Stomach smooth muscle (tissue), 2 donors: ENCODE results near the gene MYL6B.

Experiments used
- H3K27ac ChIP-seq: one replicate; pipeline ENCODE4 v1.7.0; 2013; ENCODE audit warnings: mild to moderate bottlenecking, low read length, inconsistent platforms
- H3K27me3 ChIP-seq, 2 donors: one replicate each; pipeline ENCODE4 v1.7.0; 2013; ENCODE audit warnings: low read length in 2 of 2; ENCODE audit not compliant: insufficient read depth in 2 of 2, control insufficient read depth in 1 of 2
- H3K36me3 ChIP-seq, 2 donors: one replicate each; pipeline ENCODE4 v1.7.0; 2013; ENCODE audit warnings: low read length in 2 of 2; ENCODE audit not compliant: control insufficient read depth in 2 of 2, insufficient read depth in 2 of 2
- H3K4me1 ChIP-seq: one replicate; pipeline ENCODE4 v1.7.0; 2013; ENCODE audit warnings: low read length; ENCODE audit not compliant: control insufficient read depth, insufficient read depth
- H3K4me3 ChIP-seq, 2 donors: one replicate each; pipeline ENCODE4 v1.7.0; 2013; ENCODE audit warnings: low read length in 2 of 2
- H3K9ac ChIP-seq, 2 donors: one replicate each; pipeline ENCODE4 v1.7.0; 2013; ENCODE audit warnings: low read length in 2 of 2, mild to moderate bottlenecking in 1 of 2
- H3K9me3 ChIP-seq, 2 donors: one replicate each; pipeline ENCODE4 v1.7.0; 2013; ENCODE audit warnings: low read length in 2 of 2; ENCODE audit not compliant: control insufficient read depth in 2 of 2
- donor health status: healthy.
- donor health status: Pancreatic carcinoma.

MYL6B gene

GRCh38 chr12:56124133-56124532, 28.3 kb upstream of the MYL6B start:
- peak overlapping the region; percentile 42 for H3K27ac ChIP-seq
- H3K9ac ChIP-seq: peak overlapping the region; percentile 29
- no peaks in the 10 kb centered on the region for H3K9me3 ChIP-seq
- H3K27me3 ChIP-seq: no peaks in the 10 kb centered on the region
- peaks cover 73% of the 10 kb centered on the region for H3K4me1 ChIP-seq
- no peak overlapping the region for H3K4me3 ChIP-seq
- H3K36me3 ChIP-seq: peaks cover 9 to 16% of the 10 kb centered on the region in 2 donors

DNA sequence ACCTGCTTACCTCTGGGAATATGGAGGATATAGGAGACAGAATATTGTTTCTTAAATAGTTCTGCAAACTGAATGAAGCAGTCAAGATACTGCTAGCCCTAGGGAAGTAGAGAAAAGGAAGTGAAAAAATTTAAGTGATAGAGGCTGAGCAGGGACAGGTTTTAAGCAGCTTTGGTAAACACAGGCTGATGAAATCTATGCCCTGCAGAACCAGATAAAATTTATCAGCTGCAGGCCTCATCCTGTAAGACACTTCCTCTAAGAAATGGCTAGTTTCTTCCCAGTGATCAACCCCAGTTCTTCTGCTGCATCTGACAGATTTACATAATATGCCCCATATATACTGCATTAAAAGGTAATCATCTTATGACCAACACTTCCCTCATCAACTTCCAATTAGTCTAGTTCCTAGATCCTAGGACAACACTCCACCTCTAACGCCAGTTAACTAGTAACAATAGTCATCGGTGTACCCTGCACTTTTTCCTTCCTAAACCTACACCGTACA, 25.6 kb upstream of the MYL6B start:
- H3K4me1 ChIP-seq: peaks cover 59% of the 10 kb centered on the region

DNA sequence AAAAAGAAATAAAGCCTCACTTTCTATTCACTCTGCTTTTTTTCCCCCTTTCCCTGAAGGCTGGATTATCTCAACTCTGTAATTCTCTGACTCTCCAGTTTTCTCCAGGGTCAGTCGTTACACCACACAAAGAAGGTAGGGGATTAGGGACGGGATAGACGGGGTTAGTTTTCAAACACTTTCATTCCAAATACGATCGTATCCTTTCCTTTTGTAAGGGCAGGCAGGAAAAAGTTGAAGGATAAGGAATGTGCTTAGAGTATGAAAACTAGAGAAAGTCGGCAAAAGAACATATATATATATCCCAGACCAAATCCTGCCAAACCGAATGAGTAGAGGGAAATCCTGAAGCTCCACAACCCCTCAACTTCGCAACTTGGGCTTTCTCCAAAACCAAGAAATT, 24.9 kb upstream of the MYL6B start:
- peak overlapping the region; percentile 83 for H3K27ac ChIP-seq
- no peaks in the 10 kb centered on the region for H3K9me3 ChIP-seq
- peak overlapping the region; percentile 65 to 81 for H3K9ac ChIP-seq
- no peaks in the 10 kb centered on the region for H3K27me3 ChIP-seq
- H3K36me3 ChIP-seq: peaks cover 19 to 25% of the 10 kb centered on the region in 2 donors
- peaks cover 52% of the 10 kb centered on the region for H3K4me1 ChIP-seq
- H3K4me3 ChIP-seq: peak overlapping the region; percentile 65 to 95

More for the DNA sequence above, 25.6 kb upstream of the MYL6B start:
- Histone ChIP-seq H3K27ac (peak overlapping the region; percentile 83), H3K9me3 (no peaks in the 10 kb centered on the region), H3K9ac (peak overlapping the region; percentile 65 to 81), H3K27me3 (no peaks in the 10 kb centered on the region), H3K4me3 (peak overlapping the region; percentile 65 to 95), H3K36me3 (peaks cover 12 to 19% of the 10 kb centered on the region in 2 donors)

DNA sequence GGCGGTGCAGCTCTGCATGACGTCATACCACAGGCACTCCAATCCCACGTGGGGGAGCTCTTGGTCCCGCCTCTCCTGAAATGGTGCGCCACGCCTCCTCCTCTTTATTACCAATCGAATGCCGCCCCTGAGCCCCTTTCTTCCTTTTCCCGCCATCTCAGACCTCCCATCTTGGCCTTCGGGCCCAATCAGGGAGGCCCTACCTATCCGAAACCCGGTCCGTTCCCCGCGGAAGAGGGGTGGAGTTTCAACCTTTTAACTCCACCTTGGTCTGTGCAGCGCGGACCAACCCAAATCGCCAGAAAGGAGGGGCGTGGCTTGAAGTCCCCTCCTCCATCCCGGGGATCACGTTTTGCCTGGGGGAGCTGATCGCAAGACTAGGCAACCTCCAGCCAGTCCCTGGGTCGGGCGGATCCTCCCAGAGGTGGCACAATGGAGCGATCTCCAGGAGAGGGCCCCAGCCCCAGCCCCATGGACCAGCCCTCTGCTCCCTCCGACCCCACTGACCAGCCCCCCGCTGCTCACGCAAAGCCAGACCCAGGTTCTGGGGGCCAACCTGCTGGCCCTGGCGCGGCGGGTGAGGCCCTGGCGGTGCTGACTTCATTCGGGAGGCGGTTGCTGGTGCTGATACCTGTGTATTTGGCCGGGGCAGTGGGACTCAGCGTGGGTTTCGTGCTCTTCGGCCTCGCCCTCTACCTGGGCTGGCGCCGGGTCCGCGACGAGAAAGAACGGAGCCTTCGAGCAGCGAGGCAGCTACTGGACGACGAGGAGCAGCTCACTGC, 24.3 kb upstream of the MYL6B start, which contains the start of gene ESYT1:
TSS of gene ESYT1 (plus strand) at position 380 of the 782 bp plus-strand sequence. CDS start at position 433, 53 bp downstream.
- H3K27me3 ChIP-seq: no peaks in the 10 kb centered on the region
- H3K36me3 ChIP-seq: peaks cover 21 to 28% of the 10 kb centered on the region in 2 donors
- H3K9me3 ChIP-seq: no peaks in the 10 kb centered on the region
- H3K4me3 ChIP-seq: peak within 1 kb of the TSS; percentile 94 to 95
- peaks cover 46% of the 10 kb centered on the region for H3K4me1 ChIP-seq
- peak within 1 kb of the TSS; percentile 80 to 92 for H3K9ac ChIP-seq
- H3K27ac ChIP-seq: peak within 1 kb of the TSS; percentile 83

- no peaks in the 10 kb centered on the region for H3K27me3 ChIP-seq
- H3K9ac ChIP-seq: peak overlapping the region; percentile 80 to 92
- peaks cover 42% of the 10 kb centered on the region for H3K4me1 ChIP-seq
- H3K4me3 ChIP-seq: peak overlapping the region; percentile 94 to 95
- peak overlapping the region; percentile 80 for H3K27ac ChIP-seq
- no peaks in the 10 kb centered on the region for H3K9me3 ChIP-seq
- peaks cover 28 to 34% of the 10 kb centered on the region in 2 donors for H3K36me3 ChIP-seq
These were observed 23.6 kb upstream of the MYL6B start for GRCh38 chr12:56128670-56129205.

DNA sequence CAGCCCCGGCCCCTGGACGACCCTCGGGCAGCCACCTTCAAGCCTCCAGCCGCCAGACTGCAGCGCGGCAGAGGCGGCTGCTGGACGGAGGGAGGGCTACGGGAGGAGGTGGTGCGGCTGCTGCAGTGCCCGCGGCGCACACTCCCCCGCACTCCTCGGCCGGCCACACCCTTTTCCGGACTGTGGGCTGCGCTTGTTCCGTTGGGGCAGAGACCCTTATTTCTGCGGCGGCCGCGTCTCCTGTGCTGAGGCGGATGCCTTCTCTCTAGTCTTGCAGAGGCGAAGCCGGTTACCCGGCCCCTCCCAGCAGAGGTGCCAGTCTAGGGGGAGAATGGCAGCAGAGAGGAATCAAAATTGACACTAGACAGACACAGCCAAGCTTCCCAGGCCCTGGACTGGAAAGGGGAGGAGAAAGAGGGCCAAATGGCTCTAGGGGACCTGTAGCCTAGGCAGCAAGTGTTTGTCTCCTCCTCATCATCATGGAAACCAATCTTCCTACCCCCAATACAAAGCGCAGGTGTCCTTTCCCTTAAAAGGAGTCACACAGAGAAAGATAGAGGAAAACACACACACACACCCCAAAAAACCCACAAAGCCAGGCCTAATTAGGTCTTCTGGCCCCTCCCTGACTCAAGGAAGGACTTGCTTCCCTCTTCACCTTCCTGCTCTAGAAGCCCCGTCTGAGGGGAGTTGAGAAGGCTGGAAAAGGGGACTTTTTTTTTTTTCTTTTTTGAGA, 23.0 kb upstream of the MYL6B start:
- peaks cover 36% of the 10 kb centered on the region for H3K4me1 ChIP-seq
- H3K27ac ChIP-seq: peak overlapping the region; percentile 80
- peak overlapping the region; percentile 94 to 95 for H3K4me3 ChIP-seq
- H3K27me3 ChIP-seq: no peaks in the 10 kb centered on the region
- H3K9ac ChIP-seq: peak overlapping the region; percentile 80 to 92
- H3K36me3 ChIP-seq: peaks cover 34 to 38% of the 10 kb centered on the region in 2 donors
- no peaks in the 10 kb centered on the region for H3K9me3 ChIP-seq

- Histone ChIP-seq H3K9me3 (no peaks in the 10 kb centered on the region), H3K27me3 (no peaks in the 10 kb centered on the region), H3K36me3 (peaks cover 37 to 40% of the 10 kb centered on the region in 2 donors), H3K9ac (peak overlapping the region; percentile 80 to 92), H3K4me3 (peak overlapping the region; percentile 94 to 95), H3K27ac (peak overlapping the region; percentile 80), H3K4me1 (peaks cover 34% of the 10 kb centered on the region)
These were observed 22.4 kb upstream of the MYL6B start for GRCh38 chr12:56129942-56130495.

- Histone ChIP-seq H3K9ac (no peak overlapping the region), H3K9me3 (no peaks in the 10 kb centered on the region), H3K36me3 (peaks cover 37 to 40% of the 10 kb centered on the region in 2 donors), H3K27ac (peak overlapping the region; percentile 80), H3K4me1 (peaks cover 28% of the 10 kb centered on the region), H3K4me3 (no peak overlapping the region), H3K27me3 (no peaks in the 10 kb centered on the region)
These were observed 21.5 kb upstream of the MYL6B start for GRCh38 chr12:56130876-56131275.

DNA sequence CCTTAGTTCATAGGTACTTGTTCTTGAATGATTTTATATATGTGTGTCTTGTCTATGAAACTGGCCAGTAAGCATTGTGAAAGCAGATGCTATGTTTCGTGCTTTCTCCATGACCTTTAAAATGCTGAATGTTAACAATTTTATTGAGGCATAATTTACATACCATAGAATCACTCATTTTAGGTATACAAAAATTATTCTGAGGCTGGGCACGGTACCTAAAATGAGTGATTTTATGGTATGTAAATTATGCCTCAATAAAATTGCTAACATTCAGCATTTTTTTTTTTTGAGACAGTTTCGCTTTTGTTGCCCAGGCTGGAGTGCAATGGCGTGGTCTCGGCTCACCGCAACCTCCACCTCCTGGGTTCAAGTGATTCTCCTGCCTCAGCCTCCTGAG, 17.5 kb upstream of the MYL6B start:
- H3K27ac ChIP-seq: no peak overlapping the region
- H3K36me3 ChIP-seq: peaks cover 59 to 70% of the 10 kb centered on the region in 2 donors
- no peaks in the 10 kb centered on the region for H3K27me3 ChIP-seq
- no peak overlapping the region for H3K4me3 ChIP-seq
- no peak overlapping the region for H3K9ac ChIP-seq
- peaks cover 11% of the 10 kb centered on the region for H3K4me1 ChIP-seq
- no peaks in the 10 kb centered on the region for H3K9me3 ChIP-seq

DNA sequence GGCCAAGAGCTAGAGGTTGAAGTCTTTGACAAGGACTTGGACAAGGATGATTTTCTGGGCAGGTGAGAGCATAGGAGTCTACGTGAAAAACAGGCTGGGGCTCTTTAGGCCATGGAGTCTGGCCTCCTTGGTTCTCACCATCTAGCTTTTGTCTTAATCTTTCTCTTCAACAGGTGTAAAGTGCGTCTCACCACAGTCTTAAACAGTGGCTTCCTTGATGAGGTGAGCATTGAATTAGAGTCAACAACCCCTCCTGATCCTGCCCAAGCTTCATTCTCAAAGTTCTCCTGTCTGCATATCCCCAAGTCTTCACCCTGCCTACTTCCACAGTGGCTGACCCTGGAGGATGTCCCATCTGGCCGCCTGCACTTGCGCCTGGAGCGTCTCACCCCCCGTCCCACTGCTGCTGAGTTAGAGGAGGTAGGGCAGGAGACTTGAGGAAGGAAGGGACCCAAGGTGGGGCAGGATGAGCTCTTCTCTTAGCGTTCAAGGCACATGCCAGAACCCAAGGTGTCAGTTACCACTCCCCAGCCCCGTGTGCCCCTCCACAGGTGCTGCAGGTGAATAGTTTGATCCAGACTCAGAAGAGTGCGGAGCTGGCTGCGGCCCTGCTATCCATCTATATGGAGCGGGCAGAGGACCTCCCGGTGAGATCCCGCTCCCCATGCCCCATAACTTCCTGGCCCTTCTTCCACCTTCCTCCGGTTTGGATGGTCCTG, 14.4 kb upstream of the MYL6B start:
- H3K27ac ChIP-seq: no peak overlapping the region
- H3K4me3 ChIP-seq: no peak overlapping the region
- no peaks in the 10 kb centered on the region for H3K4me1 ChIP-seq
- H3K36me3 ChIP-seq: peaks cover 57 to 66% of the 10 kb centered on the region in 2 donors
- no peaks in the 10 kb centered on the region for H3K9me3 ChIP-seq
- no peaks in the 10 kb centered on the region for H3K27me3 ChIP-seq
- H3K9ac ChIP-seq: no peak overlapping the region
